HCT116 (cell line): ENCODE results near the gene IQCK. TPM values are rescaled to one million over a fixed set of nuclear protein-coding genes. Genes with fewer than 3 reads are reported as not detected.

Experiments
- ATAC-seq: fragments of 200-7000 bp; cut with Tn5 transposase; 2 replicates; pipeline ENCODE4 v1.9.1; 2020; ENCODE audit warnings: mild to moderate bottlenecking, moderate library complexity
- BruUV-seq: library from RNA; stranded (reverse); fragments of 400-500 nt; replicated peaks from 2 replicates; lab custom pipeline; 2021; lab: Mats Ljungman, UMichigan
- CTCF ChIA-PET: fragments of 300-600 bp; sonication (Branson Sonifier 250); formaldehyde crosslinking; loops from one replicate; lab custom pipeline; 2021; ENCODE audit warnings: antibody characterized with exemption; lab: Charles Lee
- POLR2A ChIA-PET: fragments of 300-600, 350-600 bp; sonication (Branson Sonifier 250); formaldehyde crosslinking; loops from one replicate; lab custom pipeline; 2021; ENCODE audit warnings: antibody characterized with exemption; lab: Charles Lee
- RAD21 ChIA-PET, 2 experiments: fragments of 300-600 bp; sonication (Branson Sonifier 250); formaldehyde crosslinking; loops; one replicate each; lab custom pipeline; 2023; ENCODE audit warnings: low total read pairs in 2 of 2; ENCODE audit not compliant: uncharacterized antibody in 2 of 2, unreplicated experiment in 2 of 2, low non-redundant PET in 1 of 2; lab: Charles Lee
- DNase-seq: peaks from one replicate; pipeline ENCODE4 v3.0.0-alpha.2; 2010; ENCODE audit warnings: low read depth, low spot score
- H2AFZ ChIP-seq: fragments of 200-600 bp; shearing (Covaris generic), sonication (generic); 2 replicates; pipeline ENCODE4 v1.6.1; 2017; ENCODE audit warnings: low read depth, mixed run types, mixed read lengths, antibody characterized with exemption, low read length; ENCODE audit not compliant: poor library complexity, severe bottlenecking
- H3K27ac ChIP-seq: 2 replicates; pipeline ENCODE4 v1.5.1; 2012; ENCODE audit warnings: low read depth, low read length
- H3K27me3 ChIP-seq: fragments of 200-600 bp; sonication (generic); 2 replicates; pipeline ENCODE4 v1.6.1; 2016; ENCODE audit warnings: mixed run types, low read length, mixed read lengths; ENCODE audit not compliant: insufficient read depth
- H3K36me3 ChIP-seq, 2 experiments: fragments of 200-500 bp in 1 of 2; fragments of 200-600 bp in 1 of 2; sonication (Bioruptor generic) in 1 of 2; sonication (generic) in 1 of 2; 2 replicates each; pipeline versions ENCODE4 v1.5.1 to v1.6.1; 2014 to 2016; ENCODE audit warnings: low read length in 2 of 2, inconsistent platforms in 1 of 2, mixed read lengths in 1 of 2, mixed run types in 1 of 2; ENCODE audit not compliant: insufficient read depth in 2 of 2, control insufficient read depth in 1 of 2
- H3K4me1 ChIP-seq, 2 experiments: fragments of 200-600 bp in 1 of 2; sonication (generic) in 1 of 2; 2 replicates each; pipeline versions ENCODE4 v1.5.1 to v1.6.1; 2012 to 2017; ENCODE audit warnings: low read length in 2 of 2, inconsistent platforms in 1 of 2, mild to moderate bottlenecking in 1 of 2, mixed read lengths in 1 of 2, mixed run types in 1 of 2, moderate library complexity in 1 of 2; ENCODE audit not compliant: insufficient read depth in 2 of 2, control insufficient read depth in 1 of 2
- H3K4me2 ChIP-seq: fragments of 200-600 bp; sonication (generic); 2 replicates; pipeline ENCODE4 v1.6.1; 2017; ENCODE audit warnings: mixed run types, low read length, mixed read lengths
- H3K4me3 ChIP-seq, 2 experiments: fragments of 200-600 bp in 1 of 2; sonication (generic) in 1 of 2; replicated peaks in 1 of 2; 2 replicates each; pipeline ENCODE4 v1.5.1; 2011 to 2016; ENCODE audit warnings: low read length in 2 of 2, control low read depth in 1 of 2, low read depth in 1 of 2, mild to moderate bottlenecking in 1 of 2, mixed read lengths in 1 of 2, mixed run types in 1 of 2
- H3K79me2 ChIP-seq: fragments of 200-600 bp; sonication (generic); 2 replicates; pipeline ENCODE4 v1.6.1; 2017; ENCODE audit warnings: mild to moderate bottlenecking, mixed run types, low read length, moderate library complexity, mixed read lengths; ENCODE audit not compliant: insufficient read depth
- H3K9ac ChIP-seq: fragments of 200-600 bp; sonication (generic); 2 replicates; pipeline ENCODE4 v1.6.1; 2016; ENCODE audit warnings: low read length, mixed read lengths
- H3K9me2 ChIP-seq: fragments of 200-600 bp; sonication (generic), shearing (Covaris generic); 2 replicates; pipeline ENCODE4 v1.6.1; 2017; ENCODE audit warnings: mixed run types, mild to moderate bottlenecking, moderate library complexity; ENCODE audit not compliant: insufficient read depth
- H3K9me3 ChIP-seq, 2 experiments: fragments of 200-500 bp in 1 of 2; fragments of 200-600 bp in 1 of 2; sonication (Bioruptor generic) in 1 of 2; sonication (generic) in 1 of 2; 2 replicates each; pipeline ENCODE4 v1.6.1; 2014 to 2017; ENCODE audit warnings: low read length in 2 of 2, mixed read lengths in 2 of 2, inconsistent platforms in 1 of 2, low read depth in 1 of 2, mild to moderate bottlenecking in 1 of 2, mixed run types in 1 of 2, moderate library complexity in 1 of 2; ENCODE audit not compliant: control insufficient read depth in 1 of 2, insufficient read depth in 1 of 2
- H4K20me1 ChIP-seq: fragments of 200-600 bp; sonication (generic), shearing (Covaris generic); 2 replicates; pipeline ENCODE4 v1.6.1; 2017; ENCODE audit warnings: mixed run types, mild to moderate bottlenecking, moderate library complexity; ENCODE audit not compliant: insufficient read depth
- ATF3 ChIP-seq: IDR thresholded peaks from 2 replicates; pipeline ENCODE4 v1.6.1; 2012
- CBX3 ChIP-seq: IDR thresholded peaks from 2 replicates; pipeline ENCODE4 v1.6.1; 2012; ENCODE audit warnings: low read depth
- CEBPB ChIP-seq: IDR thresholded peaks from 2 replicates; pipeline ENCODE4 v1.6.1; 2012; ENCODE audit warnings: low read depth
- CTCF ChIP-seq, 3 experiments: fragments of 200-600 bp in 1 of 3; sonication (generic) in 1 of 3; IDR thresholded peaks in 2 of 3; conservative IDR thresholded peaks in 1 of 3; 2 replicates each; pipeline ENCODE4 v1.5.1; 2012 to 2017; ENCODE audit warnings: low read depth in 2 of 3, low read length in 2 of 3, antibody characterized with exemption in 1 of 3, borderline replicate concordance in 1 of 3, control low read depth in 1 of 3, mild to moderate bottlenecking in 1 of 3, mixed read lengths in 1 of 3, mixed run types in 1 of 3, moderate library complexity in 1 of 3; ENCODE audit not compliant: insufficient read depth in 1 of 3
- ELF1 ChIP-seq: IDR thresholded peaks from 2 replicates; pipeline ENCODE4 v1.6.1; 2012; ENCODE audit warnings: low read depth, borderline replicate concordance
- EZH2 ChIP-seq: fragments of 200-600 bp; sonication (generic); IDR thresholded peaks from 2 replicates; pipeline ENCODE4 v1.6.1; 2017; ENCODE audit warnings: antibody characterized with exemption, mixed run types
- EZH2phosphoT487 ChIP-seq: fragments of 200-600 bp; IDR thresholded peaks from 2 replicates; pipeline ENCODE4 v1.6.1; 2018; ENCODE audit warnings: antibody characterized with exemption, borderline replicate concordance
- FOSL1 ChIP-seq: IDR thresholded peaks from 2 replicates; pipeline ENCODE4 v1.6.1; 2012; ENCODE audit warnings: low read depth
- JUND ChIP-seq: IDR thresholded peaks from 2 replicates; pipeline ENCODE4 v1.6.1; 2012
- MAX ChIP-seq: IDR thresholded peaks from 2 replicates; pipeline ENCODE4 v1.6.1; 2012
- POLR2A ChIP-seq: IDR thresholded peaks from 2 replicates; pipeline ENCODE4 v1.7.0; 2011; ENCODE audit warnings: borderline replicate concordance; ENCODE audit not compliant: insufficient read depth, insufficient read length; ENCODE audit errors: extremely low read depth
- POLR2AphosphoS5 ChIP-seq: IDR thresholded peaks from 2 replicates; pipeline ENCODE4 v1.6.1; 2011; ENCODE audit warnings: mild to moderate bottlenecking, low read depth, low read length, moderate library complexity
- RAD21 ChIP-seq: IDR thresholded peaks from 2 replicates; pipeline ENCODE4 v1.6.1; 2012; ENCODE audit warnings: low read depth, mild to moderate bottlenecking
- SP1 ChIP-seq: IDR thresholded peaks from 2 replicates; pipeline ENCODE4 v1.6.1; 2012; ENCODE audit warnings: low read depth
- SRF ChIP-seq: IDR thresholded peaks from 2 replicates; pipeline ENCODE4 v1.6.1; 2012; ENCODE audit warnings: low read depth
- TCF7L2 ChIP-seq: IDR thresholded peaks from 2 replicates; pipeline ENCODE4 v1.7.0; 2011; ENCODE audit warnings: borderline replicate concordance, inconsistent platforms; ENCODE audit not compliant: insufficient read depth, insufficient read length; ENCODE audit errors: extremely low read depth
- YY1 ChIP-seq: IDR thresholded peaks from 2 replicates; pipeline ENCODE4 v1.6.1; 2011; ENCODE audit warnings: low read length, low read depth, moderate library complexity, mild to moderate bottlenecking; ENCODE audit not compliant: insufficient replicate concordance; ENCODE audit errors: extremely low read depth
- ZBTB33 ChIP-seq: IDR thresholded peaks from 2 replicates; pipeline ENCODE4 v1.6.1; 2011; ENCODE audit warnings: mild to moderate bottlenecking, low read length, moderate library complexity; ENCODE audit not compliant: insufficient replicate concordance; ENCODE audit errors: extremely low read depth
- ZNF274 ChIP-seq: fragments of 200-500 bp; sonication (Bioruptor generic); IDR thresholded peaks from 2 replicates; pipeline ENCODE4 v1.6.1; 2014; ENCODE audit warnings: mild to moderate bottlenecking, low read depth, low read length, inconsistent platforms
- intact Hi-C: fragments of 100-400 bp; cut with micrococcal nuclease; formaldehyde crosslinking; loops from 2 replicates; pipeline ENCODE4 v1.10.0; 2022
- total RNA-seq: library from RNA; stranded (reverse); gene quantifications from one replicate; pipeline ENCODE4 v1.2.1, GENCODE V29; 2021; ENCODE audit not compliant: unreplicated experiment

IQCK gene
- total RNA-seq, 1 experiment from 2014 or later: 11.8 TPM

- POLR2A ChIA-PET: no interaction called here
- intact Hi-C loops: no loop called here
- CTCF ChIA-PET: no interaction called here
These were observed 5.5 kb upstream of the IQCK start for GRCh38 chr16:19712418-19713058.

More at GRCh38 chr16:19712418-19713058, 5.5 kb upstream of the IQCK start:
- Histone ChIP-seq H3K9me2 (no peaks in the 10 kb centered on the region), H3K79me2 (peaks cover 92% of the 10 kb centered on the region), H3K4me1 (peaks cover 11 to 16% of the 10 kb centered on the region in 2 experiments), H3K36me3 (peaks cover 21 to 44% of the 10 kb centered on the region in 2 experiments; a peak in 3 of 4 replicates), H3K9me3 (no peaks in the 10 kb centered on the region), H3K9ac (no peak overlapping the region), H3K4me2 (no peak overlapping the region), H4K20me1 (peaks cover 4% of the 10 kb centered on the region; the same call in 1 of the 2 replicates), H3K27me3 (no peaks in the 10 kb centered on the region), H3K27ac (no peak overlapping the region), H2AFZ (no peak overlapping the region), H3K4me3 (no peak overlapping the region)
- DNase-seq: no peak
- no peak for ATAC-seq
- RAD21 ChIA-PET: no interaction called here
- no peak for TF ChIP-seq CTCF (IDR thresholded peaks at IDR 0.05 in 2 of 3, conservative IDR thresholded peaks at IDR 0.05 in 1 of 3; ENCODE audit: borderline replicate concordance in 1 of 3, insufficient read depth in 1 of 3, low read depth in 2 of 3, low read length in 2 of 3)
- no peak for TF ChIP-seq TCF7L2
- TF ChIP-seq ATF3: no peak
- TF ChIP-seq POLR2A: no peak
- TF ChIP-seq MAX: no peak
- TF ChIP-seq ELF1: no peak
- no peak for TF ChIP-seq ZNF274
- TF ChIP-seq EZH2phosphoT487: no peak
- TF ChIP-seq SP1: no peak
- TF ChIP-seq JUND: no peak
- no peak for TF ChIP-seq POLR2AphosphoS5
- TF ChIP-seq CBX3: no peak
- TF ChIP-seq FOSL1: no peak
- no peak for TF ChIP-seq SRF
- no peak for TF ChIP-seq ZBTB33
- no peak for TF ChIP-seq RAD21
- TF ChIP-seq EZH2: no peak
- TF ChIP-seq CEBPB: no peak
- TF ChIP-seq YY1: no peak
- BruUV-seq: no TSS peak
